ENCODE data around the gene SEPTIN5. TPM values are rescaled to one million over a fixed set of nuclear protein-coding genes. Genes with fewer than 3 reads are reported as not detected.
A peak's percentile ranks its signal among the peaks of the same experiment; 100 is the strongest.

Gene SEPTIN5
- total and polyA plus RNA-seq, 12 donors, result 3.7 to 73.4 (median 14.9) TPM

DNA sequence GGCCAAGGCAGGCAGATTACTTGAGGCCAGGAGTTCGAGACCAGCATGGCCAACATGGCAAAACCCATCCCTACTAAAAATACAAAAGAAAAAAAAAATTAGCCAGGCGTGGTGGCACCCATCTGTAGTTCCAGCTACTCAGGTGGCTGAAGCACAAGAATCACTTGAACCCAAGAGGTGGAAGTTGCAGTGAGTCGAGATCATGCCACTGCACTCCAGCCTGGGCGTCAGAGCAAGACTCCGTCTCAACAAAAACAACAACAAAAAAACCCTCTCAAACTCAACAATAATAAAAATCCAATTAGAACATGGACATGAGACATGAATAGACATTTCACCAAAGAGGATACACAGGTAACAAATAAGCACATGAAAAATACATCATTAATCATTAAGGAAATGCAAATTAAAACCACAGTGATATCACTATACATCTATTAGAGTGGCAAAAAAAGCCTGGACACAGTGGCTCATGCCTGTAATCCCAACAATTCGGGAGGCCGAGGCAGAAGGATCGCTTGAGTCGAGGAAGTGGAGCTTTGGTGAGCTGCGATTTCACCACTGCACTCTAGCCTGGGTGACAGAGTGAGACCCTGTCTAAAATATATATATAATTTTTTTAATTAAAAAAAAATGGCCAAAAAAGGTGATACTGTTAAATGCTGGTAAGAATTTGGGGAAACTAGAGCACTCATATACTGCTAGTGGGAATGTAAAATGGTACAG lies 12.7 kb upstream of the SEPTIN5 start:
- no peak for DNase-seq
- Histone ChIP-seq H3K36me3 (replicated peaks in 1 of 2) (no peaks in the 10 kb centered on the region), H3K9me3 (replicated peaks in 1 of 3) (no peaks in the 10 kb centered on the region), H3K27me3 (no peaks in the 10 kb centered on the region), H3K27ac (no peak overlapping the region), H3K4me3 (no peak overlapping the region), H3K4me1 (replicated peaks in 1 of 2) (no peaks in the 10 kb centered on the region)
- WGBS, 4 donors, result 78 to 86% (median 81%) methylated on average over 10 of the region's 10 CpGs
- intact Hi-C loops (cut with DNase I), result no loop called here
- no peak for TF ChIP-seq POLR2A (IDR thresholded peaks at IDR 0.05)
- no peak for TF ChIP-seq CTCF (IDR thresholded peaks at IDR 0.05)

DNA sequence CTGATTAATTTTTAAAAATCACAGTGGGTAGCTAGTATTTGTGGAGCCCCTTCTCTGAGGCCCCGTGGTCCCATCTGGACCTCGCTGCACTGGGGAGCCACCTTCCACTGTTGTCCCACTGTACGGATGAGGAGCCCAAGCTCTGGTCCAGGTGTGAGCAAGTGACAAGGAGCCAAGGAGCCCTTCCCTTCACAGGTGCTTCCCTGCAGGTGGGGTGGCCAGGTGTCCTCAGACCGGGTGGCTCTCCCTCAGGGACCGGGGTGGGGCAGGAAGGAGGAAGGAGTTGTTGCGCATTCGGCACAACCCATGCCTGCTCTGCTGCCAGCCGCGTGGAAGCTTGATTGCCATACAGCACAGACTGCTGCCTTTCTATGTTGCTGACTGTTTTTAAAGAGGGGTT lies 10.4 kb upstream of the SEPTIN5 start:
- H3K9me3 ChIP-seq (replicated peaks in 1 of 3), result no peaks in the 10 kb centered on the region
- DNase-seq, result no peak
- intact Hi-C loops (cut with DNase I), result no loop called here

GRCh38 chr22:19704355-19705015 lies 9.8 kb upstream of the SEPTIN5 start:
- 66 to 97% (median 88%) methylated on average over 2 to 15 of the region's 15 CpGs for WGBS, 4 donors
- H3K4me1 ChIP-seq (replicated peaks in 1 of 2), result no peaks in the 10 kb centered on the region
- no peak overlapping the region for H3K4me3 ChIP-seq
- no peak overlapping the region for H3K27ac ChIP-seq
- H3K36me3 ChIP-seq (replicated peaks in 1 of 2), result no peaks in the 10 kb centered on the region
- intact Hi-C loops (cut with DNase I), result loop anchor here in 1 of 2 donors (5.0 kb wide), 1 partner anchor 207 kb away; no protein-coding TSS in a partner anchor
- no peaks in the 10 kb centered on the region for H3K9me3 ChIP-seq (replicated peaks in 1 of 3)
- H3K27me3 ChIP-seq, result no peaks in the 10 kb centered on the region
- TF ChIP-seq CTCF (IDR thresholded peaks at IDR 0.05) (no peak), POLR2A (IDR thresholded peaks at IDR 0.05) (no peak)
- no peak for DNase-seq

More for the DNA sequence above, 10.4 kb upstream of the SEPTIN5 start:
- no peaks in the 10 kb centered on the region for H3K27me3 ChIP-seq
- no peak overlapping the region for H3K4me3 ChIP-seq
- H3K27ac ChIP-seq, result no peak overlapping the region
- 73 to 82% (median 80%) methylated on average over 8 to 9 of the region's 9 CpGs for WGBS, 4 donors
- H3K36me3 ChIP-seq (replicated peaks in 1 of 2), result no peaks in the 10 kb centered on the region
- H3K4me1 ChIP-seq (replicated peaks in 1 of 2), result no peaks in the 10 kb centered on the region
- TF ChIP-seq CTCF (IDR thresholded peaks at IDR 0.05) (no peak), POLR2A (IDR thresholded peaks at IDR 0.05) (no peak)

GRCh38 chr22:19705181-19705934 lies 8.9 kb upstream of the SEPTIN5 start:
- peak in 1 of 7 donors; percentile 38 for DNase-seq
- TF ChIP-seq CTCF (IDR thresholded peaks at IDR 0.05) (no peak), POLR2A (IDR thresholded peaks at IDR 0.05) (no peak)
- Histone ChIP-seq H3K27me3 (no peaks in the 10 kb centered on the region), H3K36me3 (replicated peaks in 1 of 2) (no peaks in the 10 kb centered on the region), H3K9me3 (replicated peaks in 1 of 3) (no peaks in the 10 kb centered on the region), H3K27ac (no peak overlapping the region), H3K4me3 (no peak overlapping the region), H3K4me1 (replicated peaks in 1 of 2) (no peaks in the 10 kb centered on the region)
- intact Hi-C loops (cut with DNase I), result loop anchor here in 1 of 2 donors (5.0 kb wide), 1 partner anchor 208 kb away; no protein-coding TSS in a partner anchor
- 75 to 82% (median 81%) methylated on average over 11 to 14 of the region's 14 CpGs for WGBS, 4 donors
